Bronchial epithelial cell (primary cell): Measurements from ENCODE around the gene SOBP. TPM values are rescaled to one million over a fixed set of nuclear protein-coding genes. Genes with fewer than 3 reads are reported as not detected.

Experiments
- DNase-seq: peaks from one replicate; pipeline ENCODE4 v3.0.0-alpha.2; 2010; ENCODE audit warnings: low read depth
- FAIRE-seq: peaks from 2 replicates; lab custom pipeline; 2011; peaks lifted over from hg19 to GRCh38; lab: Jason Lieb, UNC
- H3K27me3 ChIP-seq: 2 replicates; pipeline ENCODE4 v1.5.1; 2011; ENCODE audit warnings: low read length; ENCODE audit not compliant: control insufficient read depth, insufficient read depth
- H3K36me3 ChIP-seq: 2 replicates; pipeline ENCODE4 v1.5.1; 2011; ENCODE audit warnings: low read length; ENCODE audit not compliant: control insufficient read depth, insufficient read depth
- H3K4me3 ChIP-seq: 2 replicates; pipeline ENCODE4 v1.5.1; 2011; ENCODE audit warnings: mild to moderate bottlenecking, low read depth, low read length, control low read depth
- total RNA-seq: library from RNA; depleted of rRNA; stranded (reverse); fragments of >200 nt; gene quantifications from 2 replicates; pipeline ENCODE4 v1.2.1, GENCODE V29; 2014
- TF ChIP-seq, protein P1 (sequence below): IDR thresholded peaks from 2 replicates; pipeline ENCODE4 v1.5.1; 2011; ENCODE audit warnings: mild to moderate bottlenecking, moderate library complexity, low read length, control low read depth, inconsistent platforms; ENCODE audit not compliant: insufficient read depth, severe bottlenecking

The SOBP gene
- total RNA-seq, 1 donor from 2014 or later: 0.26 TPM

GRCh38 chr6:107598091-107598490 lies 108.2 kb downstream of the SOBP start:
- H3K27me3 ChIP-seq: no peaks in the 10 kb centered on the region
- TF ChIP-seq, protein P1, sequence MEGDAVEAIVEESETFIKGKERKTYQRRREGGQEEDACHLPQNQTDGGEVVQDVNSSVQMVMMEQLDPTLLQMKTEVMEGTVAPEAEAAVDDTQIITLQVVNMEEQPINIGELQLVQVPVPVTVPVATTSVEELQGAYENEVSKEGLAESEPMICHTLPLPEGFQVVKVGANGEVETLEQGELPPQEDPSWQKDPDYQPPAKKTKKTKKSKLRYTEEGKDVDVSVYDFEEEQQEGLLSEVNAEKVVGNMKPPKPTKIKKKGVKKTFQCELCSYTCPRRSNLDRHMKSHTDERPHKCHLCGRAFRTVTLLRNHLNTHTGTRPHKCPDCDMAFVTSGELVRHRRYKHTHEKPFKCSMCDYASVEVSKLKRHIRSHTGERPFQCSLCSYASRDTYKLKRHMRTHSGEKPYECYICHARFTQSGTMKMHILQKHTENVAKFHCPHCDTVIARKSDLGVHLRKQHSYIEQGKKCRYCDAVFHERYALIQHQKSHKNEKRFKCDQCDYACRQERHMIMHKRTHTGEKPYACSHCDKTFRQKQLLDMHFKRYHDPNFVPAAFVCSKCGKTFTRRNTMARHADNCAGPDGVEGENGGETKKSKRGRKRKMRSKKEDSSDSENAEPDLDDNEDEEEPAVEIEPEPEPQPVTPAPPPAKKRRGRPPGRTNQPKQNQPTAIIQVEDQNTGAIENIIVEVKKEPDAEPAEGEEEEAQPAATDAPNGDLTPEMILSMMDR: no peak
- peak; percentile 60 for FAIRE-seq
- no peaks in the 10 kb centered on the region for H3K36me3 ChIP-seq
- no peak for DNase-seq
- no peak overlapping the region for H3K4me3 ChIP-seq

- Histone ChIP-seq H3K27me3 (no peaks in the 10 kb centered on the region), H3K36me3 (no peaks in the 10 kb centered on the region), H3K4me3 (no peak overlapping the region)
- FAIRE-seq: no peak
- TF ChIP-seq, protein P1: no peak
- DNase-seq: no peak
These were observed 109.1 kb downstream of the SOBP start for GRCh38 chr6:107599043-107599442.

DNA sequence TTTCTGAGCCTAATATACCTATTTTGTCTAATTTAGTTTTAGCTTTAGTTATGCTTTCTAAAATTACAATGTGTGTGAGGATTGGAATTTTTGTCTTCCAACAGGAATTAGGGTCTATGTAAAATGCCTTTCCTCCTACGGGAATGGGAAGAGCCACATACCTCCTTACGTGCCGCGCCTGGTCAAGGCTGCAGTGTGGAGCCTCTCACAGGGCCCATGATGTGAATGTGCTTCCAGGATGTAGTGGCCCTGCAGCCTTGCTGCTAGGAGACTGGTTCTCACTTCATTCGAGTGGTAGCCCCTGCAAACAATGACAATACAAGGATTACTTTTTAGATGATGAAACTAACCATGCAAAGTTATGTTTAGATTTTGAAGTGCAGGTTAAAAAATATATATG lies 110.2 kb downstream of the SOBP start:
- Histone ChIP-seq H3K36me3 (no peaks in the 10 kb centered on the region), H3K27me3 (no peaks in the 10 kb centered on the region), H3K4me3 (no peak overlapping the region)
- no peak for DNase-seq
- TF ChIP-seq, protein P1: no peak
- FAIRE-seq: no peak

DNA sequence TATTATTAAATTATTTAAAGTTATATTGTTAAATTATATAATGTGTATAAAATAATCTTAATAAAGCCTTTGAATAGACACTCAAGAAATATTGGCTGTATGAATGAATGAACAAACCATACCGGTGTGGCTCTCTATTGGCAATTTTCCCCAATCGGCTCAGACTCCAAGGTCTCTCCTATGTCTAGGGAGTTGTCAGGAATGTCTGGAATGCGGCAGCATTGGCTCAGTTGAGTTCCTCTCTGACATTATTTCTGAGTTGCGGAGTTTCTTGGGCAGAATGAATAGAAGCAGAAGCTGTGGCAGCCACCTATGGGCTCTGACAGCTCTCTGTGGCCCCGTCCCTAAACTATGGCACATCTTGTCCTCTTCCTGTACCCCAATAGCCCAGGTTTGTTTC lies 111.0 kb downstream of the SOBP start:
- Histone ChIP-seq H3K36me3 (no peaks in the 10 kb centered on the region), H3K4me3 (no peak overlapping the region), H3K27me3 (no peaks in the 10 kb centered on the region)
- peak; percentile 73 for DNase-seq
- FAIRE-seq: no peak
- TF ChIP-seq, protein P1: no peak

DNA sequence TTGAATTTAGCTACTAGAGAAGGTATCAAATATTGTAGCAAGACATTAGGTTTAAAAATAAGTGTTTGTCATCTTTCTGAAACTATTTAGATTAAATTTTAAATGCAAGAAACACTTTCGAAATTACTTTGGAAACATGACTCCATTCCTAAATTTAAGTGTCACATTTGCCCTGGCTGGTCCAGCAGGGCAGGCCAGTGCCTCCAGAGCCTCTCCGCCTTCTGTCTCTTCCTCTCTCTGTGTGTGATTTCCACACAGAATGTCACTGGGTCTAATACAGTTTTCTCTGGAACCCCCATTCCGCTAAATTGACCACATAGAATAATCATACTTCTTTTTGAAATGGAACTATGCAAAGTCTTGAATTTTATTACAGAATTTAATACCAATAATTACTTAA lies 111.5 kb downstream of the SOBP start:
- TF ChIP-seq, protein P1: no peak
- no peaks in the 10 kb centered on the region for H3K36me3 ChIP-seq
- DNase-seq (no peak), FAIRE-seq (no peak)
- no peaks in the 10 kb centered on the region for H3K27me3 ChIP-seq
- no peak overlapping the region for H3K4me3 ChIP-seq

GRCh38 chr6:107602321-107603005 lies 112.5 kb downstream of the SOBP start:
- FAIRE-seq: no peak
- no peaks in the 10 kb centered on the region for H3K36me3 ChIP-seq
- no peak overlapping the region for H3K4me3 ChIP-seq
- no peak for DNase-seq
- TF ChIP-seq, protein P1: no peak
- no peaks in the 10 kb centered on the region for H3K27me3 ChIP-seq
